IPS DF 4.7 (cell line): Measurements from ENCODE around the gene APOLD1.
"Not testable (repeated sequence)": the region's sequence is repeated elsewhere in the genome, so short reads cannot be mapped to it uniquely, and the experiment has no call there.

Experiments
- DNase-seq: peaks from one replicate; pipeline ENCODE4 v3.0.0-alpha.2; 2013; ENCODE audit warnings: low spot score; ENCODE audit errors: extremely low read depth

The APOLD1 gene

DNA sequence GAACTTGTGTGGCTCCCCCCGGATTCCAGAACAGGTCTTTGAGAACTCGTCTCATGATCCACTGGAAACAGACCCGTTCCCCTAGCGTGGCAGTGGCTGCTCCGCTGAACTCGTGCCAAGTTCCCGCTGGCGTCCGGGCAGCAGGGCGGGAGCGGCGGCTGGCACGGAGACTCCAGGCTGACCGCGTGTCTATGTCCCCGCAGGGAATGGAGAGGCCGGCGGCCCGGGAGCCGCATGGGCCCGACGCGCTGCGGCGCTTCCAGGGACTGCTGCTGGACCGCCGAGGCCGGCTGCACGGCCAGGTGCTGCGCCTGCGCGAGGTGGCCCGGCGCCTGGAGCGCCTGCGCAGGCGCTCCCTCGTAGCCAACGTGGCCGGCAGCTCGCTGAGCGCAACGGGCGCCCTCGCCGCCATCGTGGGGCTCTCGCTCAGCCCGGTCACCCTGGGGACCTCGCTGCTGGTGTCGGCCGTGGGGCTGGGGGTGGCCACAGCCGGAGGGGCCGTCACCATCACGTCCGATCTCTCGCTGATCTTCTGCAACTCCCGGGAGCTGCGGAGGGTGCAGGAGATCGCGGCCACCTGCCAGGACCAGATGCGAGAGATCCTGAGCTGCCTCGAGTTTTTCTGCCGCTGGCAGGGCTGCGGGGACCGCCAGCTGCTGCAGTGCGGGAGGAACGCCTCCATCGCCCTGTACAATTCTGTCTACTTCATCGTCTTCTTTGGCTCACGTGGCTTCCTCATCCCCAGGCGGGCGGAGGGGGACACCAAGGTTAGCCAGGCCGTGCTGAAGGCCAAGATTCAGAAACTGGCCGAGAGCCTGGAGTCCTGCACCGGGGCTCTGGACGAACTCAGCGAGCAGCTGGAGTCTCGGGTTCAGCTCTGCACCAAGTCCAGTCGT, 1.5 kb downstream of the APOLD1 start:
- no peak for DNase-seq

DNA sequence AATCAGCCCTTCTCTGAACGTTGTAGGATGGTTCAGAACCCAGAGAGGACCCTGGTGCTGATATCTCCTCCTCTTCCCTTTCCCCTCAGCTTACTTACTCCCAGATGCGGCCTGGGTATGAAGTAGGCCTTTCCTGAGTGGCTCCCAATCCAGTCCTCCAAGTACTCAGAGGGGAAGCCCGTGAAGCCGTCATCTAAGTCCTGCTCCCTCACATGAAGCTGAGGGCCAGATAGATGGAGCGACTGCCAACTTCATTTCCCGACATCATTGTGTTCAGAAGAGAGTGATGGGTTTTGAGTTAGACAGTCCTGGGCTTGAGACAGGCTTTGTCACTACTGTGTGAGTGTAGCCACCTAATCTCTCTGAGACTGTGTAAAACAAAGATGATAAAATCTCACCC, 2.7 kb downstream of the APOLD1 start:
- no peak for DNase-seq

DNA sequence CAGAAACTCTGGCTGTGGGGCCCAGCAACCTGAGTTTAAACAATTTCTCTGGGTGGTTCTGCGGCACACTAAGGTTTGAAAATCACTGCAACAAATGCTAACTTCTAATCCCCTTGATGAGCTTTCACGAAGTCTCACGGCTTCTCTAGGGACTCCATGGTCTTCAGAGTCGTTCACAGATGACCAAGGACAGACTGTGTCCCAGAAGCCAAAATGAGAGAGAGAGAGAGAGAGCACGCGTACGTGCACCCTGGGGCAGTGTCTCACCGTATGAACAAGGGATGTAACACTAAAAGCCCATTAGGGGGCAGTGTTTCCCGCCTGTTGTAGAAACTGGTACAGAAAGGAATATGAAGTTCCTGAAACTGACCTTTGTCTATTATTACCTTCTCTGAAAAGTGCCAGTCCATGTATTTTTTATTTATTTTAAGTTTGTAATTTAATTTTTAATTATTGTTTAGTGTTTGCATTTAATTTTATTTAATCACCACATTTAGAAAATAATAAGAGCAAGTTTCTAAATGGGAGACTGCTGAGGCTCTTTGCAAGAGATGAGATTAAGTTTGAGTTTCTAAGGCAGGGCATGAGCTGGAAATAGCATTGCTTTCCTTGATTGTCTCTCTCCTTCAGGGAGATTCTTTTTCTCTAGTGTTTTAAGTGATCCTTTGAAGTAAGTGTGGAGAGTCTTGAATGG, 3.4 kb downstream of the APOLD1 start:
- DNase-seq: no peak

DNA sequence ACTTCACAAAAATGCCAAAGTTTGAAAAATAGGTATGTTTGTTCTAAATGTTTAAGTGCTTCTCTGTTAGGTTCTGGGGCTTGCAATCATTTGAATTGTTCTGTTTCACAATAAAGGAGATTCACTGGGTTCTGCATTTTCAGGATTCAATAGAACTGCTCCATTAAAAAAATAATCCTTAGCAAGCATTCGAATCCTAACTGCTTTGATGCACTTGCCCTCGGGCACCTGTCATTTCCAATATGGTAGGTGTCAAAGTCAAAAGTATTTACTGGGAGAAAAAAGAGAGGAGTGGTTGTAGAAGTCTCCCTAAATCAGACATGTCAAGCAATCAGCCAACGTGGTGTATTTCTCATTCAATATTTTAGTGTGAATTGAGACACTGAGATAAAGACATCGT, 5.5 kb downstream of the APOLD1 start:
- DNase-seq: no peak

DNA sequence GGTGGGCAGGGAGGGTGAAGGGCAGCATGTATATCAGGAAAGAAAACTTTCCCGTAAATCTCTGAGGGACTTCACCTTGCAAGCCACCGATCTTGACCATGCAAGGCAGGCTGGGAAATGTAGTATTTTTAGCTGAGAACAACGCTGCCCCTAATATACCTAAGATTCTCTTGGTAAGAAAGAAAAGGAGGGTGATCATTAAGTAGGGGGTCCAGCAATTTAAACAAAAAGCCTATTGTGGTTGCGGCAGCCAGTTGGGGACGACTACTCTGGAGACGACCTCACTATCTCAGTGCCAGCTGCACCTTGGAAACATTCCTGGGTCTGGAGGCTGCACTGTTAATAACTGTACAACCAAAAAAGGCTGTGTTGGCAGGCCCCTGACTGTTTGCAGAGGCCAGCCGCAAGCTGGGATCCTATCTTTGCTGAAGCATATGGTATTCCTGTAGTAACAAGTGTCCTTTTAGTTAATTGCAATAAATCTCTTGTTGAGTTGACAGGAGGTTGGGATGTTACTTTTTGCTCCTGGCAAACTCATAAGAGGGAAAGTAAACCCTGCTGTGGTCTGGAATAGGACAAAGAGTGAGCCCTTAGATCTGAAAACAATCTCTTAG, 6.4 kb downstream of the APOLD1 start:
- DNase-seq: no peak

DNA sequence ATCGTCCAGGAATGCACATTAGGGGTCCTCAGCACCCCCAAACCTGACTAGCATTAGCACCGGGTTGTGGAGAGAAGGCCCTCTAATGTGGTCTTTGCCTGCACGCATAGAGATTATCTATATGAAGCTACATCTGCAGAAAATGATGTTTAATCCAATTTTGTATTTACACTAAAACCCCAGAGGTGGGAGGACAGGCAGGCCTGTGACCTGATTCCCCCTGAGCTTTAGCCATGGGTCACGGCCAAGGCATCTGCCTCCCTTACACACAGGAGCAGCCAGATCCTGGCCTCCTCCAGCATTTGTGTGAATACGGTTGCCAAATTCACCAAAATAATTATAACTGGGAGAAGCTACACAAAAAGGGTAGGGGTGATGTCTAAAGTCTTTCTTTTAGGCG, 7.0 kb downstream of the APOLD1 start:
- DNase-seq: no peak

DNA sequence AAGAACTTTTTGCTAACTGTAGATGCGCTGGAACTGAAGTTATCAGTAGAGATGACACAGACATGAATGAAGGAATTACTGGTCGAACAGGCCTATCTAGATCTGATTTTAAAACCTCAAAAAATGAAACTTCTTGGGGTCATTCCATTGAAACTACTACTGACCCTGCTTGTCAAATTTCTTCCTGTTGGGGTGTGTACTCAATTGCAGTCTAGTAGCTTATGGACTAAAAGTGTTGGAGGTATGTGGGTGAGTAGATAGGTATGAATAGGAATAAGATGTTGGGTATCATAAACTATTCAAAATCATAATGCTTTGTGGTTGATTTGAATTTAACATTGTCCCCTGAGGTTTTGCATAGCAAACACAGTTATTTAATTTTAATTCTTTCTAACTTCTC, 9.2 kb downstream of the APOLD1 start:
- DNase-seq: no peak

DNA sequence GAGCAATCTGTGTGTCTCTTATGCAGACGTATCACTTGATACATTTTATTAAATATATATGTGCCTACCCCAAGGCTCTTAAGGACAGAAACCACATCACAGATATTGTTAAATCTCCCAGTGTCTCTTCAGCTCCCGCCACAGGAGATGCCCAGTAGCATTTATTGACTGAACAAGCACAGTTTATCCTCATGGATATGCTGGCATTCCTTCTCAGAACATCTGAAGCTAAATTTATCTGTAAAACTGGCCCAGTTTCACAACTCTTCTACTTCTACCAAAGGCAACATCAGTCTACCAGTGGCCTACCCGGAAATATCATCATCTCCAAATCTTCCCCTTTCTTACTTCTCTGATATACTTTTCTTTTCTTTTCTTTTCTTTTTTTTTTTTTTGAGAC, 10.7 kb downstream of the APOLD1 start:
- no peak for DNase-seq

DNA sequence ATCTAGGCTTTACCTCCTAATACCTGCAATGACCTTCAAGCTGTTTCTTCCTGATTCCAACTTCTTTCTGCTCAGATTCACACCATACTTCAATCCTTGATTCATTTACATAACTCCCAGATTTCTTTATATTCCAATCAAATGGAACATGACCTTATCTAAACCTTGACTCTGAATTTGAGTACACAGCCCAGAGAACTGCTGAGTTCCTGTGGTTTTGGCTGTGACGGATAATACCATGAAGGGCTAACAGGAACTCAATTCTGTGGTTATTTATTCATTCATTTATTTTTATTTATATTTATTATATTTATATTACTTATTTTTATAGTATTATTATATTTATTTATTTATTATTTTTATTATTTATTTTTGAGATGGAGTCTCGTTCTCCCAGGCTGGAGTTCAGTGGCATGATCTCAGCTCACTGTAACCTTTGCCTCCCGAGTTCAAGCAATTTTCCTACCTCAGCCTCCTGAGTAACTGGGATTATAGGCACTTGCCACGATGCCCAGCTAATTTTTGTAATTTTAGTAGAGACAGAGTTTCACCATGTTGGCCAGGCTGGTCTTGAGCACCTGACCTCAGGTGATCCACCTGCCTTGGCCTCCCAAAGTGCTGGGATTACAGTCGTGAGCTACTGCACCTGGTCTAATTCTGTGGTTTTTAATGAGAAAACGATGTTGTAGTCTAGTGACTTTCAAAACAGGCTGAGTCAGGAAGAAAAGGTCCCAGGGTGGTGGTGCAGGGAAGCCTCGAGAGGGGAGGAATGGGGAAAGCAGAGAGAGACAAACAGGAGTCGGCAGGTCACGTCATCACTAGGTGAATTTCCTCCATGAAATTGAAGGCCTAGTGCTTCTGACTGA, 11.7 kb downstream of the APOLD1 start:
- no peak for DNase-seq

DNA sequence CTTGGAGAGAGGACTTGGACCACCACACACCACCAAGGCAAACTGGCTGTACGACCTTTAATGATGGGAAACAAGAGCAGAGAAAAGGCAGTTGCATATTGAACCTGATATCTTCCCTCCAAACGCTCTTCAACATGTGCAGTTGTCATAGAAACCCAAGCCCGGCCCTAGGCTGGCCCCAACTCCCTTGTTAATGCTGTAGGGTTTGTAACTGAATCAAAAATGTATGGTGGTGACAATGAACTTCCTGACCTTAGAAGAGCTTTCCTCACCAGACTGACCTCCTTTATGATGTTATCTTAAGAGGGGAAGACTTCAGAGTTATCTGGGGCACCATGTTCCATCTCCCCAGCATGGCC, 12.3 kb downstream of the APOLD1 start:
- no peak for DNase-seq

DNA sequence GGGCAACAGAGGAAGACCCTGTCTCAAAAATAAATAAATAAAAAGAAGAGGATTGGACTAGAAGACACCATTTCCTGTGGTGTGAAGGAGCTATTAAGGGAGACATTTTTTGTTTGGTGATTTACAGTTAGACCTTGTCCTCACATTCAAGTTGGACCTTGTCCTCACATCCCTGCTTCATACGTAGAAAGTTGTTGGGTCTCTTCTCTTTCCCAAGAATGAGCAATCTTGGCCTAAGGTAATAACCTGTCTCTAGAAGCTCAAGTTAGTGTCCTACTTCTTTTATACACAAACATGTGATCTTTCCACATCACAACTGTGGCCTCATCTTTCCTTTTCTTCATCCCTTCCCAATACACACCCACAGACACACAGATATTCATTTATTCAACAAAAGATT, 13.0 kb downstream of the APOLD1 start:
- DNase-seq: no peak

DNA sequence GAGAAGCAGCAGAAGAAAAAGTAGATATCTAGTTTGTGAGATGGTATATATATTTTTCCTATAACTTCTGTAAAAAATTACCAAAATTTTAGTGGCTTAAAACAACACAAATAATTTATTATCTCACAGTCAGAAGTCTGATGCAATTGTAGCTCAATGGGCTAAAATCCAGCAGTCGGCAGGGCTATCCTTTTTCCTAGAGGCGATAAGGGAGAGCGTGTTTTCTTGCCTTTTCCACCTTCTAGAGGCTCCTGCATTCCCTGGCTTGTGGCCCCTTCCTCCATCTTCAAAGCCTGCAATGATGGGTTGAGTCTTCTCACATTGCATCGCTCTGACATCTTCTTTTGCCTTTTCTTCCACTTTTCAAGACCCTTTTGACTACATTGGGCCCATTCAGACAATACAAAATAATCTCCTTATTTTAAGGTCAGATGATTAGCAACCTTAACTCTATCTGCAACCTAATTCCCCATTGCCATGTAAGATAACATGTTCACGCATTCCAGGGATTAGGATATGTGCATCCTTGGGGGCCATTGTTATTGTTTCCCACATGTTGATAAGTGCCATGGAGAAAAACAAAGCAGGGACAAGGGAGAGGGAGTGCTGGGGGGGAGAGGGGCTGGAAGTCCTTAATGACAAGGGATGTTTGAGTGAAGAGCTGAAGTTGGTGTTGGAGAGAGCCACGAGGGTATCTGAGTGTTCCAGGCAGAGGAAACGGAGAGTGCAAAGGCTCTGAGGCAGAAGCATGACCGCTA, 13.9 kb downstream of the APOLD1 start:
- no peak for DNase-seq

DNA sequence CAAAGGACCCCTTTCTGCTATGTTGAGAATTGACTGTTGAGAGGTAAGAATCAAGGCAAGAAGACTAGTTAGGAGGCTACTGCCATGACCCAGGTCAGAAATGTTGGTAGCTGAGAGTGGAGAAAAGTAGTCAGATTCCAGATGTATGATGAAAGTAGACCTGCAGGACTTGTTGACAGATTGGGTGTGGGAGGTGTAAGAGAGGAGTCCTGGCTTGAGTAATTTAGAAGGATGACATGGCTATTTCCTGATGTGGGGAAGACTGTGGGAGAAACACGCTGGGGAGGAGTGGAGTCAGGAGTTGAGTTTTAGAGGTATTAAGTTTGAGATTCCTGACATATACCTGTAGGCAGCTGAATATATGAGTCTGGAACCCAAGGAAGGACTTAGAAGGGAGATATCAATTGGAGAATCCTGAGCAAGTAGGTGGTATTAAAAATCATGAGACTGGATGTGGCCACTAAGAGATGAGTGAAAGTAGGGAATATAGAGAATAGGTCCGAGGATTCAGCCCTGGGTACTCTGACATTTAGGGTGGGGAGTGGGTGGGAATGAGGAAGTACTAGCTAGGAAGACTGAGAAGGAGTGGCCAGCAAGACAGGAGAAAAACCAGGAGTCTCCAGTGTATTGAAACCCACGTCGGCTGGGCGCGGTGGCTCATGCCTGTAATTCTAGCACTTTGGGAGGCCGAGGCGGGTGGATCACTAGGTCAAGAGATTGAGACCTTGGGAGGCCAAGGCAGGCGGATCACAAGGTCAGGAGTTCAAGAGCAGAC, 15.1 kb downstream of the APOLD1 start:
- no peak for DNase-seq

DNA sequence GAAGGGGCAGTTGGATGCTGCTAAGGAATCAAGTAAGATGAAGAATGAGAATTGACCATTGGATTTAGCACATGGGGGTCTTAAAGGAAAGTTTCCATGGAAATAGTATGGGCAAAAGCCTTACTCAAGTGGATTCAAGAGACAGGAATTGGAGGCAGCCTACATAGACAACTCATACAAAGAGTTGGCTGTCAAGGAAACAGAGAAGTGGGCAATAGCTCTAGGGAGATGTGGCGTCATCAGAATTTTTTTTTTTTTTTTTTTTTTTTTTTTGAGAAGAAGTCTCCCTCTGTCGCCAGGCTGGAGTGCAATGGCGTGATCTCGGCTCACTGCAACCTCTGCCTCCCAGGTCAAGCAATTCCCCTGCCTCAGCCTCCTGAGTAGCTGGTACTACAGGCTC, 16.2 kb downstream of the APOLD1 start:
- DNase-seq: not testable (repeated sequence)

DNA sequence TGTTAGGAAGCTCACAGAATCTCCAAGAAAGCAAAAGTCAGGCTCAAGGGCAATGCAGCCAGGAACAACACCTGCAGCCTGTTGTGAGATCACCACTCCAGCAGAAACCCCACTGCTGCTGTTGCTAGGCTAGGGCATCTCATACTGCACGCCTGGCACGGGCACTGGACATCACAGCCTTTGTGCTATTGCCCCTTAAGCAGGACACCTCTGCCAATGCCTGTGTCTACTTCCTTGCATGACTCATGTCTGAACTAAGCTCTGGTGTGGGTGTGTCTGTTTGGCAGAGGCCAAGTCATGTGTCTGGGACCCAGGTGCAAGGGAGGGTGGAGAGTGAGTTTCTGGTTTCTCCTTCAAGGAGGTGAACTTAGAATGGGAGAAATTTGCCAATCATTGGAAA, 17.7 kb downstream of the APOLD1 start:
- DNase-seq: no peak

DNA sequence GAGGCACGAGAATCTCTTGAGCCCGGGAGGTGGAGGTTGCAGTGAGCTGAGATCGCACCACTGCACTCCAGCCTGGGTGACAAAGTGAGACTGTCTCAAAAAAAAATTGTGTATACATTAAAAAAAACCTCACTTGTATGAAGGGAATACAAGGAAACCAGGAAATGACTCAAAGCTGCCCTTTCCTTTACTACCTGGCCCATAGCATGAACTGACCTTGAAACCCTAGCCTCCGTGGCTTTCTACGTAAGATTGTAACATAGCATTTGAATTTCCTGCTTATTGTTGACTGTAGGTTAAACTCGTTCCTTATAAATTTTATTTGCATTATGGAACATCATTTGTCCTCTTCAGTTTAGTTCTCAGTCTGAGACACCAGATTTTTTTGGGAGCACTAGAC, 18.6 kb downstream of the APOLD1 start:
- DNase-seq: no peak

DNA sequence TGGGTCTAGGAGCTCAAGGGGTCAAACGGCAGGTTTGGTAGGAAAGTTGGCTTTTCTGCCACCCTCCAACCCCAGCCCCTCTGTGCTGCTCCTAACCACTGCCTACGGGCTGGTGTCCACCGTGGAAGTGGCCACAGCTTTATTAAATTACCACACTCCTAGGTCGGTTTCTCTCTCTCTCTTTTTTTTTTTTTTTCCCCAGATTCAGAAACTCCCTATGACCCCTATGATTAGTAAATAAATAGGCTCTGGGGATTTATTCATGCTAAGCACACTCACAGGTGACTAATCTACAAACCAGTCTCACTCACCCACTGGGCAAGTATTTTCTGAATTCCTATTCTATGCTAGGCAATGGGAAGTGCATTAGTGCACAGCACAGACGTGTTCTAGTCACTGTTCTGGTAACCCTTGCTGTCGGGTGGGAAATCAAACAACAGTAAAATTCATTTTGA, 19.0 kb downstream of the APOLD1 start:
- no peak for DNase-seq

DNA sequence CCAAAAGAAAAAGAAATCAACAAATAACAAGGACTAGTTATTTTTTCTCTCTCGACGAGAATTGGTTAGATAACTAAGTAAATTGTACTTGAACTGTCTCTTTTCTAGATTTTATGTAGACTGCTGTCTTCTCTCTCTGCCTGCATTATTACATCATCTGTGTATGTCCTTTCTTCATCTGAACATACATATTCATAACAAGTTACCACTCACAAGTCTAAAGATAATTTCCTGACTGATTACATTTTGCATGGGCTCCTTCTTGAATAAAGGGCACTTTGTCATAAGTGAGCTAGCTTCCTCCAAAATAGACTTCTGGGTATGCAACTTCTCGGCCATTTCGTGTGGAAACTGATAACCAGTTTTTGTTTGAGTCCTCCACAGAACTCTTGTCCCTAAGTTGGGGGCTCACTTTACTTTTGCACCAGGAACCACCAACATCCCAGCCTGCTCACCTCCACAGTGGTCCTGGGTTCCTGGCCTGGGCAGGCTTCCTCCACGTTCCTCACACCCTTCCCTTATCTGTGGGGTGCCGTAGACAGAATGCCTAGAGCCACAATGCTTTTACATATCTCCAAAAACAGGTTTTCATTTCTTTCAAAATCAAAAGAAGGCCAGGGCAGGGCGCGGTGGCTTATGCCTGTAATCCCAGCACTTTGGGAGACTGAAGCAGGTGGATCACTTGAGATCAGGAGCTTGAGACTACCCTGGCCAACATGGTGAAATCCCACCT, 21.5 kb downstream of the APOLD1 start:
- DNase-seq: no peak

DNA sequence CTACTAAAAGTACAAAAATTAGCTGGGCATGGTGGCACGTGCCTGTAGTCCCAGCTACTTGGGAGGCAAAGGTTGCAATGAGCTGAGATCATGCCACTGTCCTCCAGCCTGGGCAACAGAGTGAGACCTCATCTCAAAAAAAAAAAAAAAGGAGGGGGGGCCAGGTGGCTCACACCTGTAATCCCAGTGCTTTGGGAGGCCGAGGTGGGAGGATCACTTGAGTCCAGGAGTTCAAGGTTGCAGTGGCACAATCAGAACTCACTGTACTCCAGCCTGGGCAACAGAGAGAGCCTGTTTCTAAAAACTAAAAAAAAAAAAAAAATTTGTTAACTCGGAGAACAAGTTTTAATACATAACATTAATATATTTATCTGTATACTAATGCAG, 22.1 kb downstream of the APOLD1 start:
- not testable (repeated sequence) for DNase-seq
